Liver (tissue), 9 donors: ENCODE measurements around the gene SLC35A2. TPM values are rescaled to one million over a fixed set of nuclear protein-coding genes. Genes with fewer than 3 reads are reported as not detected.
A peak's percentile ranks its signal among the peaks of the same experiment; 100 is the strongest.

Experiments
- DNase-seq: peaks from one replicate; pipeline ENCODE4 v3.0.0-alpha.2; 2017; ENCODE audit warnings: low spot score
- H3K27ac ChIP-seq, 2 donors: one replicate each; pipeline ENCODE4 v1.7.0; 2013; ENCODE audit warnings: inconsistent platforms in 2 of 2, low read length in 2 of 2, control low read depth in 1 of 2, low read depth in 1 of 2, mild to moderate bottlenecking in 1 of 2
- H3K27me3 ChIP-seq, 4 donors: one replicate each; pipeline versions ENCODE4 v1.6.1 to v1.7.0; 2013; ENCODE audit warnings: low read length in 3 of 4, inconsistent platforms in 1 of 4, mild to moderate bottlenecking in 1 of 4, moderate library complexity in 1 of 4; ENCODE audit not compliant: control insufficient read depth in 4 of 4, insufficient read depth in 4 of 4
- H3K36me3 ChIP-seq, 4 donors: one replicate each; pipeline versions ENCODE4 v1.6.1 to v1.7.0; 2013; ENCODE audit warnings: low read length in 3 of 4, mild to moderate bottlenecking in 3 of 4, low read depth in 1 of 4, moderate library complexity in 1 of 4; ENCODE audit not compliant: control insufficient read depth in 4 of 4, insufficient read depth in 3 of 4
- H3K4me1 ChIP-seq, 4 donors: one replicate each; pipeline versions ENCODE4 v1.6.1 to v1.7.0; 2013; ENCODE audit warnings: low read length in 3 of 4, mild to moderate bottlenecking in 3 of 4, moderate library complexity in 1 of 4; ENCODE audit not compliant: control insufficient read depth in 4 of 4, insufficient read depth in 4 of 4
- H3K4me3 ChIP-seq, 3 donors: one replicate each; pipeline versions ENCODE4 v1.6.1 to v1.7.0; 2013; ENCODE audit warnings: low read length in 3 of 3, control low read depth in 1 of 3, low read depth in 1 of 3, mild to moderate bottlenecking in 1 of 3
- H3K9ac ChIP-seq, 2 donors: one replicate each; pipeline ENCODE4 v1.7.0; 2013; ENCODE audit warnings: low read length in 2 of 2, mild to moderate bottlenecking in 2 of 2, moderate library complexity in 2 of 2, control low read depth in 1 of 2, low read depth in 1 of 2
- H3K9me3 ChIP-seq, 4 donors: one replicate each; pipeline versions ENCODE4 v1.6.1 to v1.7.0; 2013; ENCODE audit warnings: low read length in 3 of 4; ENCODE audit not compliant: control insufficient read depth in 4 of 4
- EGR1 ChIP-seq, 2 donors: IDR thresholded peaks; 2 replicates each; pipeline ENCODE4 v1.6.1; 2016 to 2018; ENCODE audit warnings: antibody characterized with exemption in 2 of 2, low read depth in 2 of 2
- FOXA1 ChIP-seq: IDR thresholded peaks from 2 replicates; pipeline ENCODE4 v1.6.1; 2016; ENCODE audit warnings: antibody characterized with exemption
- FOXA2 ChIP-seq: IDR thresholded peaks from 2 replicates; pipeline ENCODE4 v1.6.1; 2016; ENCODE audit warnings: antibody characterized with exemption
- GABPA ChIP-seq, 2 donors: IDR thresholded peaks in 1 of 2; conservative IDR thresholded peaks in 1 of 2; 2 replicates each; pipeline ENCODE4 v1.6.1; 2016; ENCODE audit warnings: antibody characterized with exemption in 2 of 2, mild to moderate bottlenecking in 1 of 2, moderate library complexity in 1 of 2
- HNF4A ChIP-seq, 2 donors: conservative IDR thresholded peaks; 2 replicates each; pipeline ENCODE4 v1.6.1; 2016; ENCODE audit warnings: antibody characterized with exemption in 2 of 2, mild to moderate bottlenecking in 2 of 2
- HNF4G ChIP-seq: IDR thresholded peaks from 2 replicates; pipeline ENCODE4 v1.6.1; 2016; ENCODE audit warnings: antibody characterized with exemption
- JUND ChIP-seq, 2 donors: IDR thresholded peaks; 2 replicates each; pipeline ENCODE4 v1.6.1; 2016; ENCODE audit warnings: antibody characterized with exemption in 2 of 2
- MAX ChIP-seq: IDR thresholded peaks from 2 replicates; pipeline ENCODE4 v1.6.1; 2016; ENCODE audit warnings: antibody characterized with exemption
- NR2F2 ChIP-seq: IDR thresholded peaks from 2 replicates; pipeline ENCODE4 v1.6.1; 2016; ENCODE audit warnings: antibody characterized with exemption
- RAD21 ChIP-seq, 2 donors: IDR thresholded peaks; 2 replicates each; pipeline ENCODE4 v1.6.1; 2016; ENCODE audit warnings: antibody characterized with exemption in 2 of 2, mild to moderate bottlenecking in 2 of 2
- REST ChIP-seq: IDR thresholded peaks from 2 replicates; pipeline ENCODE4 v1.6.1; 2016; ENCODE audit warnings: antibody characterized with exemption, mild to moderate bottlenecking
- RXRA ChIP-seq, 2 donors: IDR thresholded peaks; 2 replicates each; pipeline ENCODE4 v1.6.1; 2017 to 2018; ENCODE audit warnings: antibody characterized with exemption in 2 of 2, mild to moderate bottlenecking in 1 of 2
- SP1 ChIP-seq: IDR thresholded peaks from 2 replicates; pipeline ENCODE4 v1.6.1; 2018; ENCODE audit warnings: antibody characterized with exemption, mild to moderate bottlenecking
- TAF1 ChIP-seq: conservative IDR thresholded peaks from 2 replicates; pipeline ENCODE4 v1.6.1; 2016; ENCODE audit warnings: antibody characterized with exemption, mild to moderate bottlenecking
- YY1 ChIP-seq: IDR thresholded peaks from 2 replicates; pipeline ENCODE4 v1.6.1; 2016; ENCODE audit warnings: antibody characterized with exemption, mild to moderate bottlenecking
- ZBTB33 ChIP-seq: IDR thresholded peaks from 2 replicates; pipeline ENCODE4 v1.6.1; 2016; ENCODE audit warnings: antibody characterized with exemption
- WGBS: extraction: QIAGEN DNeasy Blood & Tissue Kit; methylation state at CpG from one replicate; pipeline ENCODE4 v1.1.7; 2013; 5-methylcytosine and 5-hydroxymethylcytosine counted together
- polyA plus RNA-seq, 2 donors: library from polyadenylated mRNA; stranded (reverse) in 1 of 2; unstranded in 1 of 2; fragments of 200-250 nt in 1 of 2; fragments of >200 nt in 1 of 2; fragmentation: Nextera tagmentation in 1 of 2; extraction: Ambion mirVana in 1 of 2; gene quantifications; one replicate each; pipeline versions ENCODE4 v1.2.1 to v1.2.3, GENCODE V29; 2013 to 2015
- total RNA-seq, 2 donors: library from RNA; depleted of rRNA; stranded (reverse); fragments of >200 nt; gene quantifications; one replicate each; pipeline ENCODE4 v1.2.3, GENCODE V29; 2014
- TF ChIP-seq, protein P1 (sequence below): IDR thresholded peaks from 2 replicates; pipeline ENCODE4 v1.6.1; 2016; ENCODE audit warnings: antibody characterized with exemption
- TF ChIP-seq, protein P2 (sequence below): fragments of 150-350 bp; IDR thresholded peaks from 2 replicates; pipeline ENCODE4 v1.5.1; 2017; ENCODE audit warnings: improper control_type of control experiment, low read depth, low read length; ENCODE audit not compliant: missing input control
- donor health status: healthy.
- donor health status: healthy.
- donor health status: healthy.
- donor health status: healthy.
- donor health status: healthy.

SLC35A2 gene
- total and polyA plus RNA-seq, 4 donors, result 10.0 to 26.9 (median 14.4) TPM

DNA sequence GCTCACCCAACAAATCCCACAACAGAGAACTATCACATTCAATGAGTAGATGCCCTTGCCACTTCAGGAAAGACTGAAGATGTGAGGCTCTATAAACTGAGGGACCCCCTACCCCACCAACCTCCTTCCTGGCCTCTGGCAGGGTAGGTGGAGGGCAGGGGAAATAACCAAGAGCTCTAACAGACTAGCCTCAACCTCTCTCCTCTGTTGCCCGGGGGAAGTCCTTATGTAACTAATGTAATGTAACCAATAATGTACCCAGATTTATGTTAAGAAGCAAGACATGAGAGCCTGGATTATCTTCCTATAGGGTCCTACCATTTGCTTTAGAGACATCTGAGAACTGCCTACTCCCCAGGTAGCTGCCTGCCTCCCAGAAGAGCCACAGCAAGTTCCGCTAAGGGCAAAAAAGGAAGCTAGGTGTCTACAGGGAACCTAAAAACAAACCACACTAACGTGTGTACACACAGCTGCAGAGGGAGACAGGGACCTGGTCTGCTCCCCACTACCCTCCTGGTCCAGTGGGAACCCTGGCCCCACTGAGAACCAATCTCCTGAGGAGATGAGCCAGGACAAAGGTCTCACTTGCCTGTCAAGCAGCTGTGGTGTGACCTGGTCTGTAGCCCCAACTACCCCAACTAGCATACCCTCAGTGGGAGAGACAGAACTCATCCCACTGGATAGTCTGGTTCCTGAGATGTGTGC lies 28.2 kb upstream of the SLC35A2 start:
- TF ChIP-seq RAD21 (IDR thresholded peaks at IDR 0.05) (no peak), NR2F2 (no peak), FOXA2 (no peak), EGR1 (IDR thresholded peaks at IDR 0.05; ENCODE audit: low read depth in 2 of 2) (no peak), TAF1 (no peak), GABPA (IDR thresholded peaks at IDR 0.05 in 1 of 2, conservative IDR thresholded peaks at IDR 0.05 in 1 of 2) (no peak), MAX (no peak), REST (no peak), SP1 (no peak), JUND (IDR thresholded peaks at IDR 0.05) (no peak), YY1 (no peak), HNF4A (conservative IDR thresholded peaks at IDR 0.05) (no peak), RXRA (IDR thresholded peaks at IDR 0.05) (no peak), FOXA1 (no peak), HNF4G (no peak), ZBTB33 (no peak)
- TF ChIP-seq, protein P1, sequence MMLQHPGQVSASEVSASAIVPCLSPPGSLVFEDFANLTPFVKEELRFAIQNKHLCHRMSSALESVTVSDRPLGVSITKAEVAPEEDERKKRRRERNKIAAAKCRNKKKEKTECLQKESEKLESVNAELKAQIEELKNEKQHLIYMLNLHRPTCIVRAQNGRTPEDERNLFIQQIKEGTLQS, result no peak
- TF ChIP-seq, protein P2, sequence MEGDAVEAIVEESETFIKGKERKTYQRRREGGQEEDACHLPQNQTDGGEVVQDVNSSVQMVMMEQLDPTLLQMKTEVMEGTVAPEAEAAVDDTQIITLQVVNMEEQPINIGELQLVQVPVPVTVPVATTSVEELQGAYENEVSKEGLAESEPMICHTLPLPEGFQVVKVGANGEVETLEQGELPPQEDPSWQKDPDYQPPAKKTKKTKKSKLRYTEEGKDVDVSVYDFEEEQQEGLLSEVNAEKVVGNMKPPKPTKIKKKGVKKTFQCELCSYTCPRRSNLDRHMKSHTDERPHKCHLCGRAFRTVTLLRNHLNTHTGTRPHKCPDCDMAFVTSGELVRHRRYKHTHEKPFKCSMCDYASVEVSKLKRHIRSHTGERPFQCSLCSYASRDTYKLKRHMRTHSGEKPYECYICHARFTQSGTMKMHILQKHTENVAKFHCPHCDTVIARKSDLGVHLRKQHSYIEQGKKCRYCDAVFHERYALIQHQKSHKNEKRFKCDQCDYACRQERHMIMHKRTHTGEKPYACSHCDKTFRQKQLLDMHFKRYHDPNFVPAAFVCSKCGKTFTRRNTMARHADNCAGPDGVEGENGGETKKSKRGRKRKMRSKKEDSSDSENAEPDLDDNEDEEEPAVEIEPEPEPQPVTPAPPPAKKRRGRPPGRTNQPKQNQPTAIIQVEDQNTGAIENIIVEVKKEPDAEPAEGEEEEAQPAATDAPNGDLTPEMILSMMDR, result no peak
- Histone ChIP-seq H3K4me1 (peaks cover 6 to 30% (median 13%) of the 10 kb centered on the region in 4 donors), H3K9ac (no peak overlapping the region), H3K9me3 (no peaks in the 10 kb centered on the region), H3K4me3 (no peak overlapping the region), H3K27me3 (no peaks in the 10 kb centered on the region), H3K36me3 (peaks cover 0 to 1% (median under 1%) of the 10 kb centered on the region in 4 donors), H3K27ac (peak overlapping the region; percentile 21 to 47)
- no peak for DNase-seq
- 85% methylated on average over 3 of the region's 3 CpGs for WGBS
